Esophagus (tissue), 2 donors: ENCODE data around the gene ATP1B1. TPM values are rescaled to one million over a fixed set of nuclear protein-coding genes. Genes with fewer than 3 reads are reported as not detected.
A peak's percentile ranks its signal among the peaks of the same experiment; 100 is the strongest.

Experiments
- H3K27ac ChIP-seq, 2 donors: one replicate each; pipeline ENCODE4 v1.5.1; 2013; ENCODE audit warnings: low read depth in 2 of 2, mild to moderate bottlenecking in 2 of 2, inconsistent platforms in 1 of 2, low read length in 1 of 2, moderate library complexity in 1 of 2
- H3K27me3 ChIP-seq, 2 donors: one replicate each; pipeline ENCODE4 v1.6.1; 2013; ENCODE audit warnings: low read length in 2 of 2, control low read depth in 1 of 2, mild to moderate bottlenecking in 1 of 2; ENCODE audit not compliant: insufficient read depth in 2 of 2, control insufficient read depth in 1 of 2
- H3K36me3 ChIP-seq, 2 donors: one replicate each; pipeline ENCODE4 v1.6.1; 2013; ENCODE audit warnings: low read length in 1 of 2; ENCODE audit not compliant: control insufficient read depth in 2 of 2, insufficient read depth in 2 of 2
- H3K4me1 ChIP-seq, 2 donors: one replicate each; pipeline ENCODE4 v1.6.1; 2013; ENCODE audit warnings: low read length in 1 of 2; ENCODE audit not compliant: control insufficient read depth in 2 of 2, insufficient read depth in 2 of 2
- H3K4me3 ChIP-seq, 2 donors: one replicate each; pipeline ENCODE4 v1.5.1; 2013; ENCODE audit warnings: low read length in 2 of 2, mild to moderate bottlenecking in 2 of 2, low read depth in 1 of 2, moderate library complexity in 1 of 2
- H3K9me3 ChIP-seq, 2 donors: one replicate each; pipeline ENCODE4 v1.6.1; 2013; ENCODE audit warnings: mild to moderate bottlenecking in 2 of 2, low read depth in 1 of 2, low read length in 1 of 2, moderate library complexity in 1 of 2; ENCODE audit not compliant: control insufficient read depth in 2 of 2, insufficient read depth in 1 of 2
- WGBS, 2 donors: extraction: QIAGEN DNeasy Blood & Tissue Kit; methylation state at CpG; one replicate each; pipeline ENCODE4 v1.1.7; 2013; 5-methylcytosine and 5-hydroxymethylcytosine counted together
- polyA plus RNA-seq, 2 donors: library from polyadenylated mRNA; stranded (reverse); fragments of 200-250 nt; gene quantifications; one replicate each; pipeline ENCODE4 v1.2.3, GENCODE V29; 2013
- donor health status: healthy with polysubstance abuse.
- donor health status: Bipolar disorder and iron deficiency.

Gene ATP1B1
- polyA plus RNA-seq, 2 donors = 104 to 194 TPM

- H3K27ac ChIP-seq = peak overlapping the region; percentile 77 to 80
- peaks cover 11 to 18% of the 10 kb centered on the region in 2 donors for H3K4me1 ChIP-seq
- H3K4me3 ChIP-seq = peak overlapping the region; percentile 91 to 92
- H3K36me3 ChIP-seq = no peaks in the 10 kb centered on the region
- H3K9me3 ChIP-seq = no peaks in the 10 kb centered on the region
- 3 to 5% methylated on average over 27 to 47 of the region's 47 CpGs for WGBS, 2 donors
- no peaks in the 10 kb centered on the region for H3K27me3 ChIP-seq
Measured at GRCh38 chr1:169105434-169106094, 926 bp upstream of the ATP1B1 start.

DNA sequence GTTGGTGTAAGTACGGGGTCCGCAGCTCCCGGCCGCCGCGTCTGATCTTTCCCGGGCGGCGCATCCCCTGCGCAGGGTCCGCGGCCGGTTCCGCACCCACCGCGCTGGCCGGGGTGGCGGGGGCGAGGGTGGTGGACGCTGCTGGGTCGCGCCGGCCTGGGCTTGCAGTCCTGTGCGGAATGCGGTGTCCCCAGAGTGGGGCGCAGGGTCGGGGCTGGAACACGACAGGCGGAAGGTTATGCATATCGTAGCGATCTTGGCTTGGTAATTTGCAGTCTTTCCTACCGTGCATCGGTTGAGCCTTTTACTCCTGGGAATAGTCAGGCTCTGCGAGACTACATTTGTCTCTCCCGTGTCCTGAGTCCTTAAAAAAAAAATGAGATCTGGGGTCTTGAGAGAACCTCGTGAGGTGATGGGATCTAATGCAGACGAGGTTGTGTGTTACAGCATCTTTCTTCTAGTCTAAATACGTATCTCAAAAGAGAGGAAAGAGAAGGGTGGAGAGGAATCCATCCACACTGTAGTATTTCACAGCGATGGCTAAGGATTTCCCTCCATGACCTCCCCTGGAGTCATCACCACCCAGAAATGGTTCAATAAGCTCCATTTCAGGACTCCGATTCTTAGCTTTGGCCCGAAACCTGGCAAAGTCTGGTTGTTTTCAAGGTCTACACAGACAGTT is 572 bp downstream of the ATP1B1 start:
- H3K4me1 ChIP-seq = peaks cover 11 to 20% of the 10 kb centered on the region in 2 donors
- H3K27ac ChIP-seq = peak overlapping the region; percentile 79 to 95
- 2% methylated on average over 34 to 41 of the region's 41 CpGs for WGBS, 2 donors

DNA sequence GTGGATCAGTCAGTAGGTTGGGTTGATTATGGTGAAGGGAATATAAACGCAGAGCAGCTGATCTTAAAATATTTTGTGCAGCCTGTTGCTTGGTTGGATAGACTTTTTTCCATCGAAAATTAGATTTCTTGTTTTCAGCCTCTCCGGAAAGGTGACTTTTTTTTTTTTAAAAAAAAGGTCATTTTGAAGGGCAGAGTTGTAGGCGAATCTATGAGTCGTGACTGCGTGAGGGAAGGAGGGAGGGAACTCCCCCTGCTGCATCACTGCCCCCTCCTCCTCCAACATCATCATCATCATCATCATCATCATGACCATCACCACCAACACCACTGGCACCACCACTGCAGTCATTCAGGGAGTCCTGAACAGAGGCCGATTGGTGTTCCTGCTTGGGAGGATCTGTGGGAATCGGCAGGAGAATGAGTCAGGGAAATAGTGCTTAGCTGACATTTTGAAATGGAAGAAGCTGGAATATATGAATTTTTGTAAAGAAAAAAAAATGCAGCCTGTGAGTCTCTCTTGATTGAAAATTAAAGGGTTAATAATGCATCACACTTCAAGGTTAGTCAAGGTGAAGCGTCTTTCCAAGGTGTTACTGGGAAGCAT is 1.2 kb downstream of the ATP1B1 start:
- Histone ChIP-seq H3K27me3 (no peaks in the 10 kb centered on the region), H3K27ac (peak overlapping the region; percentile 79 to 95), H3K4me1 (peaks cover 6 to 15% of the 10 kb centered on the region in 2 donors), H3K4me3 (peak overlapping the region; percentile 91 to 92), H3K36me3 (peaks cover 0 to 2% of the 10 kb centered on the region in 2 donors), H3K9me3 (no peaks in the 10 kb centered on the region)
- WGBS, 2 donors = 26% methylated on average over 9 of the region's 9 CpGs

More for the DNA sequence above, 572 bp downstream of the ATP1B1 start:
- Histone ChIP-seq H3K36me3 (no peaks in the 10 kb centered on the region), H3K9me3 (no peaks in the 10 kb centered on the region), H3K27me3 (no peaks in the 10 kb centered on the region), H3K4me3 (peak overlapping the region; percentile 91 to 92)

DNA sequence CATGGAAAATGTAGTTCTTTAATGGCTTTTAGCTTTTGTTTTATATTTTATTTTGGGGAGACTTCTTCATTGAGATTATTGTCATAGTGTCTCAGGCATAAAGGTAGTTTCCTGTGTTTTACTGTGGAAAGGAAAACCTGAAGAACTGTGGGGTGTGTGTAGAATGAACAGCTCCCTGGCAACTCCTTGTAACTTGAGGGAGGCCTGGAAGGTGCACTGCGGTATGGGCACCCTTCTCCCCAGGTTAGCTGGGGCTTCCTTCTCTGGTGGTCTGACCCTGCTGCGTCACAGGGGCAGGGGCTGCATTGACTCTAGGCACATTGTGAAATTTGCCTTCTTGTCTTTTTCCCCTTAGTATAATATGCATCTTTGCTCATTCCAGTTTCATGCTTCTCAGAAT is 1.7 kb downstream of the ATP1B1 start:
- no peaks in the 10 kb centered on the region for H3K9me3 ChIP-seq
- peaks cover 2 to 10% of the 10 kb centered on the region in 2 donors for H3K4me1 ChIP-seq
- H3K4me3 ChIP-seq = peak overlapping the region; percentile 53 to 92
- H3K27me3 ChIP-seq = no peaks in the 10 kb centered on the region
- peaks cover 0 to 2% of the 10 kb centered on the region in 2 donors for H3K36me3 ChIP-seq
- peak overlapping the region; percentile 57 to 89 for H3K27ac ChIP-seq
- 36 to 39% methylated on average over 2 of the region's 2 CpGs for WGBS, 2 donors

- Histone ChIP-seq H3K27ac (peak overlapping the region; percentile 57 to 84), H3K27me3 (no peaks in the 10 kb centered on the region), H3K4me3 (peak overlapping the region; percentile 53 to 92), H3K9me3 (no peaks in the 10 kb centered on the region), H3K36me3 (peaks cover 2 to 6% of the 10 kb centered on the region in 2 donors), H3K4me1 (peaks cover 1 to 11% of the 10 kb centered on the region in 2 donors)
- 50 to 52% methylated on average over 10 of the region's 10 CpGs for WGBS, 2 donors
Measured at GRCh38 chr1:169108863-169109560, 2.5 kb downstream of the ATP1B1 start.

GRCh38 chr1:169109561-169110134 is 3.2 kb downstream of the ATP1B1 start:
- Histone ChIP-seq H3K9me3 (no peaks in the 10 kb centered on the region), H3K4me3 (peak overlapping the region; percentile 34 to 92), H3K27ac (peak overlapping the region; percentile 57 to 85), H3K36me3 (peaks cover 2 to 8% of the 10 kb centered on the region in 2 donors), H3K27me3 (no peaks in the 10 kb centered on the region), H3K4me1 (peaks cover 0 to 11% of the 10 kb centered on the region in 2 donors)
- WGBS, 2 donors = 37 to 38% methylated on average over 8 of the region's 8 CpGs

DNA sequence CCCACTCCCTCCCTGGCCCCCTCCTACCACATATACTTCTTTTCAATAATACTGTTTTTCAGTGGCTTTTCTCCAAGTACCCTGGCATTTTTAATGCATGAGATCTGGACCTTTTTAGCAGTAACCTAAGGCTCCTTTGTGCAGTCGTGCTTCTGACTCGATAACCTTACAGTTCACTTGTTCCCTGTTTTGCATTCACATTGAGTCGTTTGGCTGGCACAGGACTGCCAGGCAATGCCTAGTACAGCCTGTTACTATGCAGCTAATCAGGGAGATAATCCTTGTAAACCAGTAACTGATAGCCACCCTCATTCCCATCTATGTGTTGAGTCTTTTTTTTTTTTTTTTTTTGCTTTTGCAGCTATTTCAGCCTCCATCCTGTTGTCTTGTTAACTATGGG is 3.7 kb downstream of the ATP1B1 start:
- WGBS, 2 donors = 12 to 19% methylated on average over 3 of the region's 3 CpGs
- Histone ChIP-seq H3K4me1 (peaks cover 0 to 11% of the 10 kb centered on the region in 2 donors), H3K9me3 (no peaks in the 10 kb centered on the region), H3K36me3 (peaks cover 2 to 8% of the 10 kb centered on the region in 2 donors), H3K27me3 (no peaks in the 10 kb centered on the region), H3K4me3 (peak overlapping the region in 1 of 2 donors; percentile 92), H3K27ac (peak overlapping the region; percentile 45 to 63)

DNA sequence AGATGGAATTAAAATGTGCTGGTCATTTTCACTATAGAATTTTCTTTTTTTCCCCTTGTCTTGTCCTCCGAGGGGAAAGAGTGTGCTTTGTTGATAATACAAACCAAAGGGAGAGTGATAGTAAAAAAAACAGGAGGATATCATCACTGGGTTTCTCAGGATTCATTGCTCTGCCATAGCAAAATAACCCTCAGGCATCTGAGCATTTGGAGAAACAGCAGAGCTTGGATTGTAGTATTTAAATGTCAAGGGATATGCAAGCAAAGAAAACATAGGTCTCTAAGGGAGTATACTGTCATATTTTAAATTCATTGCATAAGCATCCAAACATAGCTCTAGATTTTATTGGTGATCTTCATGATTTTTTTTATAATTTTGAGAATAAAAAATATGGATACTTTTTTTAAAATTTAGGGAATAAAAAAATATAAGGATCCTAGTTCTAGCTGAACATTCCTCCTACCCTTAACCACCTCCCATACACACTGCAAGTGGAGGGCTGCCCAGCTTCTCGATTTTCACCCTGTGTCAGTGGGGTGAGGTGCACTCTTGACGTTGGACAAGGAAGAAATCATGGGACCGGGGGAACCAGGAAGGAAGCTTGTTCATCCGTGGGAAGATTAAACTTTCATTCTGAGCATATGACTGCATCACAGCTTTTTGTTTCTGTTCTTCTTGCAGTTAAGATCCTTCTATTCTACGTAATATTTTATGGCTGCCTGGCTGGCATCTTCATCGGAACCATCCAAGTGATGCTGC is 4.4 kb downstream of the ATP1B1 start:
- no peaks in the 10 kb centered on the region for H3K27me3 ChIP-seq
- H3K27ac ChIP-seq = peak overlapping the region in 1 of 2 donors; percentile 53
- peaks cover 2 to 9% of the 10 kb centered on the region in 2 donors for H3K36me3 ChIP-seq
- peaks cover 2 to 13% of the 10 kb centered on the region in 2 donors for H3K4me1 ChIP-seq
- peak overlapping the region in 1 of 2 donors; percentile 92 for H3K4me3 ChIP-seq
- 41 to 43% methylated on average over 7 of the region's 7 CpGs for WGBS, 2 donors
- H3K9me3 ChIP-seq = no peaks in the 10 kb centered on the region
